Midbrain (tissue), 1 donor: ENCODE results near the gene SC5D.

ENCODE experiments used
- DNase-seq: peaks from one replicate; lab custom pipeline; 2025; lab: John Stamatoyannopoulos, UW

Gene SC5D

GRCh38 chr11:121293288-121293594 lies 670 bp downstream of the SC5D start:
- DNase-seq, result no peak

- DNase-seq, result no peak
Observed at GRCh38 chr11:121295246-121296029, 2.9 kb downstream of the SC5D start.

DNA sequence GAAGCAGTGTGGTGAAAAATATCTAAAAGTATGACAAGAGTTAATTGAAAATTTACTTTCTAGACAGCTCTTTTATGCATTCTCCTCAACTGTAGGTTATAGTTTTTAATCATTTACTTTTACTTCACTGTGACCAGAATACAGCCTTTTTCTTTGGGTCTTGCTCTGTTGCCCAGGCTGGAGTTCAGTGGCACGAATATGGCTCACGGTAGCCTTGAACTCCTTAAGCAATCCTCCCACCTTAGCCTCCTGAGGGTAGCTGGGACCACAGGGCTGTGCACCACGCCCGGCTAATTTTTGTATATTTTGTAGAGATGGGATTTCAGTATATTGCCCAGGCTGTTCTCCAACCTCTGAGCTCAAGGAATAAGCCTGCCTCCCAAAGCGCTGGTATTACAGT lies 5.3 kb downstream of the SC5D start:
- DNase-seq, result no peak

- DNase-seq, result no peak
Observed at GRCh38 chr11:121298774-121299173, 6.2 kb downstream of the SC5D start.

- DNase-seq, result no peak
Observed at GRCh38 chr11:121299417-121299816, 6.8 kb downstream of the SC5D start.

- DNase-seq, result no peak
Observed at GRCh38 chr11:121300313-121300971, 7.9 kb downstream of the SC5D start.

DNA sequence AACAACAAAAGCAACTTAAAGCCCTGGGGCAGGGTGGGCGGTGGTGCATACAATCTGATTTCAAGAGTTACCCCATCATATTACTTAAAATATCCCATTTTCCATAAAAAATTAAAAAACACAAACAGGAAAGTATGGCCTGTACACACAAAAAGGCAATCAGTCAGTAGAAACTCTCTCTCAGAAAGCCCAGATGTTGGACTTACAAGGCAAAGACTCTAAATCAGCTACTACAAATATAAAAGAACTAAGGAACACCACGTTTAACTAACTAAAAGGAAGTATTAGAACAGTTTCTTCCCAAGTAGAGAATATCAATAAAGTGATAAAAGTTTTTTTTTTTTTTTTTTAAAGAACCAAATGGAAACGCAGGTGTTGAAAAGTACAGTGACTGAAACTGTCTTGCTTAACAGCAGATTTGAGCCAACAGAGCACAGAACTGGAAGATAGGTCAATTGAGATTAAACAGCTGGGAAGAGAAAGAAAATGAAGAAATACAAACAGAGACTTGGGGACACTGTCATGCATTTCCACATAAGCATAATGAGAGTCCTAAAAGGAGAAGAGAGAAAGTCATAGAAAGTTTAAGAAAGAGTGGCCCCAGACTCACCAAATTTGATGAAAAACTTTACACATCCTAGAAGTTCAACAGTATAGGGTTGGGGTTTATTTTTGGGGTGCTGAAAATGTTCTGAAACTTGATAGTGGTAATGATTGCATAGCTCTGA lies 8.6 kb downstream of the SC5D start:
- DNase-seq, result no peak

DNA sequence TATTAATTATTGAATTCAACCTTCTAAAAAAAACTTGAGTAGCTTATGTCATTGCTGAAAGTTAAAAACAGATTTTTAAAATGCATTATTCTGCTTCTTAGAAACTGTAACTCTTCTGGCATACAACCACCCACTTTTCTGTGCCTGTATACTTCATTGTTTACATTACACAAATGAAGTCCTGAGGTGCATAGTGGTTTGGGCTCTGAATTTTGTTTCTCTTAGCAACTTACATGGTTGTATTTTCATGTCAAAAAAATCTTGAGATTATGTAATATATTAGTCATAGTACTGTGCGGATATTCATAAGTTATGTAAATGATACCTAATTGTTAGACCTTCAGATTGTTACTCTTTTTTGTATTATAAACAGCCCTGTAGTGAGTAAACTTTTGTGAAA lies 12.2 kb downstream of the SC5D start:
- no peak for DNase-seq

DNA sequence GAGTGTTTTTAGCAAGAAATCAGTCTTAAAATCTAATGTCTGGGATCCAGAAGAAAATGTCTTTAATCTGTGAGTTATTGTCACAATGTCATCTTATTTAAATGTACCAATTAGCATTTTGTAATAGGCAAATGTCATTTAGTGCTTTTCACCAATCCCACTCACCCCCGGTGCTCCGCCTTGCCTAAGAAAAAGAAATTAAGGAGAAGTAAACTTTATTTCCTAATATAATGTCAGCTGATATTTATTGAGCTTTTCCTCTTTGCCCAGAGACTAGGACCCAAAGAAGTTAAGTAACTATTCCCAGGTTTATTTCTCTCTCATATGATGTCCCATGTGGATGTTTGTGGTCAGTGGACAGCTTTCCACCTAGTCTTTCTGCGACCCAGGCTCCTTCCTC lies 16.2 kb downstream of the SC5D start:
- no peak for DNase-seq

DNA sequence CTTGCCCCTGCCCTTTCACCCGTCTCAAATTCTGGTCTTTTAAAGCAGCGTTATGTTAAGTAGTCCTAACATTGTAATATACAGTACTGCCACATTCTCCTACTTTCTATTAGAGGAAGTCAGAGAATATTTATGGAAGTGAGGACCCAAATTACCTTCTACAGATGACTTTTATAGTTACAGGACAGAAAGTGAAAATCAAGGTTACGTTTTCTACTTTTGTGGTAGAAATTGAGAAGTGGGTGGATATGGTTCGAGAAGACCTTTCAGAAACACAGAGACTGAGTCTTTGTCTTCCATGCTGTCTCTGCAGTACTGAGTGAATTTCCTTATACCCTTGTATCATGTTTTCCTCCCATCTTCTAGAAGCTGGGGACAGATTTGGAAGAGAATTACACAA lies 17.1 kb downstream of the SC5D start:
- DNase-seq, result no peak

- no peak for DNase-seq
Observed at GRCh38 chr11:121310908-121311307, 18.3 kb downstream of the SC5D start.

- no peak for DNase-seq
Observed at GRCh38 chr11:121311373-121311772, 18.8 kb downstream of the SC5D start.

GRCh38 chr11:121312483-121312882 lies 19.9 kb downstream of the SC5D start:
- DNase-seq, result no peak

DNA sequence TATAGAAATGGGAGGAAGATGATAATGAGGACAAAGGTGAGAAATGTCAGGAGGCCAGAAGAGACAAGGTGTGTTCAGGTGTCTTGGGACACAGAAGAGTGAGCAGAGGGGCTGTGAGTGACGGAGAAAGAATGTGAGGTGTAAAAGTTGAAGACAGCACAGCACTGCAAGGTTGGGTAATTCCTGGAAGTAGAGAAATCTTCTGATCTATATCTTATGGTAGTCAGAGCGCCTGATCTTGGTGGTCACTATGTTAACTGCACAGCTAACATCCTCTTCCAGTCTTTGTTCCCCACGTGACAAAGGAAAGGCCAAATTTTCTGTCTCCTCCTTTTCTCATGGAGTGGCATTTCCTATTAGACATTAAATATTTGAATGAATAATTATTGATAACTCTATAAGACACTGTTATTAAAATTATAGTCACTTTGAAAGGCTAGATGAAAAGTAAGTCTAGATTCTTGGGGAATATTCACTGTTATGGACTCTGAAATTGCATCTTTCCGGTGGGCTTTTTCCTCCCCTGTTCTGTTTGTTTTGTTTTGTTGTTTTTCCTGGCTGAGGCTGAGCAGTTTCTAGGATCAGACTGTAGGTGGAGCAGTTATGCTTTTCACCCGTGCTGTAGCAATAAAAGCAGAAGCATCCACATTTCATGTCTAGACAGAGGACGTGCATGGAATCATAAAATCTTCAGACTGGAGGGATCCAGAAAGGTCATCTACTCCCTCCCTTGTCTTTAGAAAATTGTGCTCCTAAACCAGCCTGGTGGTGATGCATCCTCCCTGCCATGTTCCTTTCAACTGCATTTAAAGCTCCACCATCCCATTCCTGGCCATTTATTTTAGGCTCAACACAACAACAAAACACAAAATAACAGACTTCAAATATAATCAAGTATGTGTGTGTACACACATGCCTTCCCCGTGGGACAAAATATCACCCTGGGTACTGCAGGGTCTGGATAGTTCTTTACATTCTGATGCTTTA lies 26.6 kb downstream of the SC5D start:
- DNase-seq, result peak; percentile 64

GRCh38 chr11:121321614-121322243 lies 29.2 kb downstream of the SC5D start:
- DNase-seq, result peak; percentile 79

GRCh38 chr11:121323046-121323607 lies 30.6 kb downstream of the SC5D start:
- peak; percentile 32 for DNase-seq

DNA sequence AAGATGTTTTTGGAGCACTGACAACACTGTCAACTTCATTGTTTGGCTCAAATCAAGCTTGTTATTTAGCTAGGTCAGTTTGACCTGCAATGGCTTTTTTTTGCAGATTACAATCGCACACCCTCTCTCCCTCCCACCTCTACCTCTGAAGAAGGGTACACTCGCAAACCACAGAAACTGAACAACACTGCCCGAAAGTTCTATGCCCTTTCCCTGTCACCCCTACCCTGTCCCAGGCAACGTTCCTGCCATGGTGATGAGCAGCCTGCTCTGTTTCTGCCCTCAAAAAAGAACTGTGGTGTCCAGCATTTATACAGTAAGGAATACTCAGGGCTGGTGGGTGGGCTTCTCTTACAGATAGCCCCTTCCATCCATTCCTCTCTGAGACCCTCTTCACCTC lies 33.7 kb downstream of the SC5D start:
- DNase-seq, result no peak

DNA sequence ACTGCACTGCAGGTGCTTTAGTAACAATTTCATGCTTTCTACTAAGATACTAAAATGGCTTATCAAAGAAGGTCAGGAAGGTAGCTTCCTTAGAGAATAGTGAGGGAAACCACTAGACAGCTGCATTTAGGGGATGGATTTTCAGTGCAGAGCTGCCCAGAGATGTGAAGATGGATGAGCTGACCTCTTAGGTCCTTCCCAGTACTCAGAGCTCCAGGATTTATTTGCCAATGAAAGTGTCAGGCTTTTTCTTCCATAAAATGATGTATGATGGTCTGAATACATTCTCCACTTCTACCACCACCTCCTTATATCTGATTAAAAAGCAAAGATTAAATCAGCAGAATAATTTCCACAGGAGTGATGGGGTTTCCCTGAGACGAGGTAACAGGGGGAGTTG lies 35.0 kb downstream of the SC5D start:
- DNase-seq, result no peak

DNA sequence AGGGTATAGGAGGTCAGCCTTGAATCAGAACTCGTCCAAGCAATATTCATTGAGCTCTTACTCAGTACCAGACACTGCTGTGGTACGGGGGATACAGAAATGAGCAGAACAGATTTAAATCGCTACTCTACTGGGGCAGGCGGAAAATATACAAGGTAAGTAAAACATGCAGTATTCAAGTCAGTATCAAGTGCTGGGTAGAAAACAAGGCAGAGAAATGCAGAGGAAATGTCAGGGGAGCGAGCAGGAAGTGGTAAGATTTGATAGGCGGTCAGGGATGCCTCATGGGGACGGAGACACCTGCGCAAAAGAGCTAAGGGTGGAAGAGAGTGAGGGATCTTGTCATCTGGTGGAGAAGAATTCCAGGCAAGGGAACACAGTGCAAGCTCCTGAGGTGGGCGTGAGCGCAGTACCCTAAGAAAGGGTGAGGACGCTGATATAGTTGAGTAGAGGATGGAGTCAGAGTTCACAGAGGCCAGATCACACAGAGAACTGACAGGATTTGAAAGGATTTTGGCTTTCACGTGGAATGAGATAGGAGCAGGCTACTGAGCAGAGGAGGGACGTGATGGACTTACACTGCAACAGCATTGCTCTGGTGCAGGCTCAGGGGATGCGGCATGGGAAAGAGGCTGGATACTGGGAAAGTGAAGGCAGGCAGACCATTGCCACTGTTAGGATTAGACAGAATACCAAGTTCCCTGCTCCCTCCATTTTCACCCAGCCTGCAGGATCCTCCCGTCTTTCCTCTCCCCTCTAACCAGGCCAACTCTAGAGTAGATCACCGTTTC lies 35.8 kb downstream of the SC5D start:
- DNase-seq, result no peak

DNA sequence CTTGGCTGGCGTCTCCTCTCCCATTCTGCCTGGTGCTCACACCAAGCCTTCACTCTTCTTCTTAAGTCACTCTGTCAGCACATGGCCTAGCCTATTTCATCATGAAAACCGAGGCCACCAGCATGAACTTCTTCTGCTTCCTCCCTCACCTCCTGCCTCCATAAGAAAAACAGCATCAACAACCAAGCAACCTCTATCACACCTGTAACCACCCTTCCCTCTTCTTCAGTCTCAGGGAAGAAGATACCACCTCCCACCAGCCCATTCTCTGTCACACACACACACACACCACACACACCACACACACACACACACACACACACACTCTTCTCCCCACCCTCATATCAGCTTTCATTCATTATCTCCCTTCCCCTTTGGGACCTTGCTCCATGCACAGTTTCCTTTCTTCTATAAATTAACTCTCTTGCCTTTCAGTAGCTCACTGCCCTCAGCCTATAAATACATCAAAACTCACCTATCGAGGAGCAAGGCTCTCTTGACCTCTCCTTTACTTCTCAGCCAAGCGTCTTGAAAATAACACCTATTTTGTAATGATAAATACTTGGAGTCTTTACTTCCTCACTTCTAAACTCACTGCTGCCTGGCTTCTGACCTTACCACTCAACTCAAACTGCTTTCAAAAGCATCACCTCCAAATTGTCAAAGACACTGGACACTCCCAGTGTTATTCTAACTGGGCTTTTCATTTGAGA lies 36.6 kb downstream of the SC5D start:
- DNase-seq, result no peak
